Panc1 (cell line): ENCODE data around the gene MATN1.

Source experiments
- POLR2AphosphoS5 ChIP-seq: IDR thresholded peaks from 2 replicates; pipeline ENCODE4 v1.6.1; 2012; ENCODE audit warnings: mild to moderate bottlenecking, low read depth, low read length, moderate library complexity
- SIN3A ChIP-seq: IDR thresholded peaks from 2 replicates; pipeline ENCODE4 v1.6.1; 2012; ENCODE audit warnings: low read depth, mild to moderate bottlenecking, low read length, moderate library complexity, borderline replicate concordance; ENCODE audit not compliant: insufficient read depth

DNA sequence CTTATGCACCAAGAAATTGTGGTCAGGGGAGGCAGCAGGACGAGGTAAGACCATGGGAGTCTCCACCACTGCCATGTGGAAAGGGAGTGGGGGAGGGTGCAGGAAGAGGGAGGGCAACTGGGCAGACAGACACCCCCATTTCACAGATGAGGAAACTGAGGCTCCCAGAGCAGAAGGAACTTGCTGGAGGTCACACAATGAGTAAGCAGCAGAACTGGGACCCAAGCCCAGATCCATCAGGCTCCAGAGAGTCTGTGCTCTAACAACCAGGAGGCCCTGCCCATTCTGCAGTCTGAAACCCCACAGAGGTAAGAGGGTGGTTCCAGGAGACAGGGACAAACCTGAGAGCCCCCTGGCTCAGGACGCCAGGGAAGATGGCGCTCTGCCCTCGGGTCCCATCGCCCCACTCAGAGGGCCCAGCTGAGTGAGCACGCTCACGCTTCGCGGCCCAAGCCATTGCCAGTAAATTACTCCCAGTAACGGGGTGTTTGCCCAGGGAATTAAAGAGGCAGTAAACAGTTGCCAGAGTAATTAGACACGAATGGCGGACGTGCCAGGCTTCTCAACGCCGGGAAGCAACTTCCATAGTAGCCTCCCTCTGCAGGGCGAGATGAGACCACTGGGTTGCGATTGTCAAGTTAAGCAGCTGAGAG lies 59.2 kb downstream of the MATN1 start:
- TF ChIP-seq POLR2AphosphoS5: no peak
- no peak for TF ChIP-seq SIN3A
